Endometrium (tissue), 2 donors: Measurements from ENCODE around the gene SUPT3H.

ENCODE experiments used
- FAIRE-seq: peaks from 2 replicates; lab custom pipeline; 2012; peaks lifted over from hg19 to GRCh38; lab: Jason Lieb, UNC
- donor health status: control.
- donor health status: control.

SUPT3H gene

DNA sequence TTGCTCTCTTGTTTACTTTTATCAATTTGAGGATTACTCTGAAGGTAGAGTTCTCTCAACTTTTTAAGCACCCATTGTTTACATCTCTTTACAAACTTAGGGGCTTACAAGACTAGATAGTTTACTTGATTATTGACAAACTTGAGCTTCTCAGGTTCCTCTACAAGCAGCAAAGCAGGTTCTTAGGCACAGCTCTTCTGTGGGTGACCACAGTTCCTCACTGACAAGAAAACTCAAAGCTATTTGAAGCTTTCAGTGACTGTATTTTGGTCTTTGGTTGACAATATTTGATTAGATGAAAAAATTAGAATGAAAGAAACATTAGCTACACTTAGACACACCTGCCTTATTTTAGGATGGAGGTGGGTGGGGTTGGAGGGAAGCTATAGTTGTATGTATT, 376.9 kb downstream of the SUPT3H start:
- FAIRE-seq, result no peak

GRCh38 chr6:44999066-44999465, 378.7 kb downstream of the SUPT3H start:
- FAIRE-seq, result no peak

- no peak for FAIRE-seq
Observed at GRCh38 chr6:44995486-44996132, 382.1 kb downstream of the SUPT3H start.

- no peak for FAIRE-seq
Observed at GRCh38 chr6:44989391-44989790, 388.3 kb downstream of the SUPT3H start.

DNA sequence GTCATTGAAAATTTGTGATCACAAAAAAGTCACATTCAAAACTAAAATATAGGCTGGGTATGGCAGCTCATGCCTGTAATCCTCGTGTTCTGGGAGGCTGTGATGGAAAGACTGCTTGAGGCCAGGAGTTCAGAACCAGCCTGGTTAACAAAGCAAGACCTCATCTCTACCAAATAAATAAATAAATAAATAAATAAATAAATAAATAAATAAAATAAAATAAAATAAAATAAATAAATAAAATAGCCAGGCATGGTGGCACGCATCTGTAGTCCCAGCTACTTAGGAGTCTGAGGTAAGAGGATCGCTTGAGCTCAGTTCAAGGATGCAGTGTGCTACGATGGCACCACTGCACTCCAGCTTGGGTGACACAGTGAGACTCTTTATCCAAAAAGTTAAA, 392.7 kb downstream of the SUPT3H start:
- no peak for FAIRE-seq

DNA sequence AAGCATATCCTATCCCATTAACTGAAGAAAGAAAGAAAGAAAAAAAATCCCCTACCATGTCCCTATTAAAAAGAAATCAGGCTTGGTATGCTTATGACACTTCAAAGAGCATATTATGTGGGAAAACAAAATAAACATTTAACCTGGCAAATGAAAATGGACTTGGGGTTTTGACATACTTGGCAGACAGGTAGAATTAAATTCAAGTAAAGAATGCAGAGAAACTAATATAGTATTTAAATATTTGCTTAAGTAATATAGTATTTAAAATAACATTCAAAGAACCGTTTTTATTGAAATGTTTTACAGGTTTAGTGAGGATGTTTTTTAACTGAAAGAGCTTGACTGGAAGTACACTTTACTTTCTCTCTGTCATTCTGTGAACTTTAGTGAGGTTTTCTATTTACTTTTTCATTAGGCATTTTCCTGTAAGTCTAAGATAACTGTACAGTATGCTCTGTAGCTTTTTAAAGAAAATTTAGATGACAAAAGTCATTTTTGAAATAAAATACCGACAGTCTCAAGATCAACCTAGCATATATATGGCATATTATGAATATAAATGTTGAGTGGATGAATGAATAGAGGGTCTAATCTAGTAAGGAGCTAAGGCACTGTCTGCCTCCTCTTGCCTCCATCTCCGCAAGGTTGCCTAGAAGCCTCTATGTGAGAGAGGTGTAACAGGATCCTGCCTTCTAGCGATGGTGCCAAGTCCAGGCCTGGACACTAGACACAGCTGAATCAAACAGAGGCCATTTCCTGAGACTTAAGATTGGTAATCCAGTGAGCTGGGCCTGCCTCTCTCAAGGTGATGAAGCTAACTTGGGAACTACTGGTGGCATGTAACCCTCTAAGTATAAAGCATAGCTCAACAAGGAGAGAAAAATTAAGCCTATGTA, 394.0 kb downstream of the SUPT3H start:
- no peak for FAIRE-seq

- FAIRE-seq, result no peak
Observed at GRCh38 chr6:44980841-44981240, 396.9 kb downstream of the SUPT3H start.

DNA sequence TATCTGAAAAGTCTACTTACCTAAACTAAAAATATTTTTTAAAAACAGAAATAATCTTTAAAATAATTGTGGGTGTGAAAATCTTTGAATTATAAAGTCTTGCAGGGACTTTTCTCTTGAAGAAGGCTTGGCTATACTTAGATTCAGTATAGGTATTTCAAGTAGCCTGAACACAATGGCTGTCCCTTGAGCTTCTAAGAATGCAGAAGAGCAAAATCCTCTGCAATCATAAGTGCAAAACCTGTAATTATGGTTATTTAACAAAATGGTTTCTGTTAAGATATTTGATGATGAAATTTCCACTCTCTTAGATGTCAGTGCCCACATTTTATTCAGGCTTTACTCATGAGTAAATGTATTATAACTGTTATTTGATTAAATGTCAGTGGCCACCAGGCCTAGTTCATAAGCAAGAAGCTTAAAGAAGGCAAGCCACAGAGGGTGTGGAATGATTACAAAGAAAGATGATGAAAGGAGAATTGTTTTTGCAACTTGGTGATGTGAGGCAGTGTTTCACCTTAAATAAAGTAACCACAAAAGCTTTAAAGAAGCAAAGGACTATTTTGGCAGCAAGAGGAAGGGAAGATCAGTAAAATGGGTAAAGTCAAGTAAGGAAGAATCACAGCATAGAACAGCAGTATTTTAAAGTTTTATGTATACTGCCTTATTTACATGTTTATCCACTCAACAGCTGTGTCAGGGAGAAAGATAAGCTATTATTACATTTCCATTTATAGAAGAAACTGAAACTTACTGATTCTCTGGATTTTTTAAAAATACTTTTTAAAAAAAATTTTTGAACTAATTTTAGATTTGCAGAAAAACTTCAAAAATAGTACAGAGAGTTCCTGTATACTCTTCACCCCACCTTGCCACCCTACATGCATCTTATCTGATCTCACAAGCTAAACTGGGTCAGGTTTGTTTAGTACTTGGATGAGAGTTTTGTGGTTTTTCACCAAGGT, 400.8 kb downstream of the SUPT3H start:
- FAIRE-seq, result no peak

- no peak for FAIRE-seq
Observed at GRCh38 chr6:44974511-44974910, 403.2 kb downstream of the SUPT3H start.

DNA sequence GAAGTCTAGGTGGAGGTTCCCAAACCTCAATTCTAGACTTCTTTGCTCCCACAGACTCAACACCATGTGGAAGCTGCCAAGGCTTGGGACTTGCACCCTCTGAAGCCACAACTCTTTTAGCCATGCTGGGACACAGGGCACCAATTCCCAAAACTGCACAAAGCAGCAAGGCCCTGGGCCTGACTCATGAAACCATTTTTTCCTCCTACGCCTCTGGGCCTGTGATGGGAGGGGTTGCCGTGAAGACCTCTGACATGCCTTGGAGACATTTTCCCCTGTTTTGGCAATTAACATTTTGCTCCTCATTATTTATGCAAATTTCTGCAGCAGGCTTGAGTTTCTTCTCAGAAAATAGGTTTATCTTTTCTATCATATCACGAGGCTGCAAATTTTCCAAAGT, 405.0 kb downstream of the SUPT3H start:
- no peak for FAIRE-seq

- FAIRE-seq, result peak; percentile 58
Observed at GRCh38 chr6:44969446-44970185, 408.1 kb downstream of the SUPT3H start.

DNA sequence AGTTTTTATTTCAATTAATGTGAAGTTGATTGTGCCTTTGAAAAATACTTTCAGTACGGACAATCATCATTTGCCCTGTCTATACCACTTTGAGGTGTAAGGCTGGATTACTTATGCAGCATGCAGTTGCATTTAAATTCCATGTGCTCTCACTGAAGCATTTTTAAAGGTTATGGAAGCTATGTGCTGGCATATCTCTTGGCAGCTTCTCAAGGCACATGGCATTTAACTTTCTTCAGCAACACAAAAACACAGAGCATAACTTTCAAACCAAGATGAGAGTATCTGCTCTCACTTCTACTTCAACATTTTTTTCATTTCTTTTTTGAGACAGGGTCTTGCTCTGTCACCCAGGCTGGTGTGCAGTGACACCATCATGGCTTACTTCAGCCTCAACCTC, 410.3 kb downstream of the SUPT3H start:
- no peak for FAIRE-seq

DNA sequence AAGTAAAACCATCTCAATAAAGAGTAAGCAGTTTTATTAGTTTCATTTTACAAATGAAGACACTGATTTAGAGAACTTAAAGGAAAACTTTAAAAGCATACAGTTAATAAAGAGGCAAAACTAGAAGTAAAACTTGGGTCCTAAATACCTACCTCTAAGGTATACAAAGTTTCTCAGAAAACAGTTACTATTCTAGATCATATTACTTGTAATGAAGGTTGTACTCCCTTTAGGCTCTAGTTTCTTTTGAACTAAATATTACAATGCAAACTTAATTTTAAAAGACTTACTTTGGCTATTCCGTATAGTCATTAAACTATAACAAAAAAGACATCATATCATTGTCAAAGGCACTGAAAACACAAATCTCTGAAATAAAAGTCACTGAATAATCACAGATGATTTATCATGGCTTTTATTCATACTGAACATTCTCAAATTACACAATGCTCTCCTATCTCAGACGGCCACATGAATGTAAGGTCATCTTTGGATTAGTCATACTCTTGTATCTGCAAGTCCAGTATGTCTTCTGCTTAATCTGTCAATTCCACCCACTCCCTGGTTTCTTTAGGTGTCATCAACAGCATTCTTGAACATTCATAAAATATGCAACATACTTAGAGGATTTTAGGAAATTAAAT, 411.2 kb downstream of the SUPT3H start:
- no peak for FAIRE-seq

DNA sequence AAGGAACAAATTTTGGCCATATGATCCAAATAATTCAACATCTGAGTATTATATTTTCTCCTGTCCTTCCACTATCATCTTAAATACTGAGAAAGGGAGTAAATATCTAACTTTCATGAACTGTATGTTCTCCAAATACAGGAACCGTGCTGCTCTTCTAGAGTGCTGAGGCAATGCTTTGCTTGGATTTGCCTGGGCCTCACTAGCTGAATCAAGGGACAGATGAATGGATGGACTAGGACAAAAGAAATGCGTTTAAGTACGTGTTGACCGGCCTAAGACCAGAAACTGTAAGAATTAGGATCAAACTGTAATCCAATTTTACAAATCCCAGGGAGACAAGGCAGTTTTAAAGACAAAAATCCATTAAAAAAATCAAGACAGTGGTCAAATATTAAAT, 412.0 kb downstream of the SUPT3H start:
- FAIRE-seq, result no peak

- no peak for FAIRE-seq
Observed at GRCh38 chr6:44960898-44961297, 416.8 kb downstream of the SUPT3H start.

GRCh38 chr6:44959651-44960050, 418.1 kb downstream of the SUPT3H start:
- FAIRE-seq, result no peak

DNA sequence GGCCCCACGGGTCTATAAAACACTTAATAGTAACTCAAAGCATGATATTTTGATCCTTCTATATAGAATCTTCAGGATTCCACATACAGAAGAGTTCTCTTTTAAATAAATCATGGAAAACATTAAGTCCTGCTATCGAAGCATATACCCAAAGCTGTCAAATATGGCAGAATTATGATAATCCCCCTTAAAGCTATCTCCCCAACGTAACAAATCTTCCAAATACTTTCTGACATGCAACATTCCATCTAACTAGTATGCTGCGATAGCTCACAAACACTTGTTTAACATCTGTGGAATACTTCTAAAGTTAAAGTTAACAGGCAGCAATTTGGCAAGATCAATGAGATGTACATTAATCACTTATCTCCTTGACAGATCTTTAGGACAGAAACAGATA, 420.6 kb downstream of the SUPT3H start:
- no peak for FAIRE-seq

GRCh38 chr6:44956396-44956795, 421.3 kb downstream of the SUPT3H start:
- FAIRE-seq, result no peak

DNA sequence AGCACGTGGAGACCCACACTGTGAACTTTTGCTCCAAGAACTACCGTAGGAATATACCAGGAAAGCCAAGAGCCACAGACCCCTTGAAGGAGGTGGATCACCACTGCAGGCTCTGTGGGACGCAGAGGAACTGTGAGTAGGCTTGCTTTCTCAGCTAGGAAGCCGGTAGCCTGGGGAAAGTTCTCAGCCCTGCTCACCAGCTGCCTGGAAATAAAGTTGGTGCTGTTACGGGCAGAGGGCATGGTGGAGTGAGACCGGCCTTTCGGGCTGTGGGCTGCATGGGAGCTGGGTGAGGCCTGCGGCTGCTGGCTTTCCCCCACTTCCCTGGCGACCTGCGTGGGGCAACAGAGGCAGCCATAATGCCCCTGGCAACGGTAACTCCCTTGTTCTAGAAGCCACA, 422.6 kb downstream of the SUPT3H start:
- no peak for FAIRE-seq

DNA sequence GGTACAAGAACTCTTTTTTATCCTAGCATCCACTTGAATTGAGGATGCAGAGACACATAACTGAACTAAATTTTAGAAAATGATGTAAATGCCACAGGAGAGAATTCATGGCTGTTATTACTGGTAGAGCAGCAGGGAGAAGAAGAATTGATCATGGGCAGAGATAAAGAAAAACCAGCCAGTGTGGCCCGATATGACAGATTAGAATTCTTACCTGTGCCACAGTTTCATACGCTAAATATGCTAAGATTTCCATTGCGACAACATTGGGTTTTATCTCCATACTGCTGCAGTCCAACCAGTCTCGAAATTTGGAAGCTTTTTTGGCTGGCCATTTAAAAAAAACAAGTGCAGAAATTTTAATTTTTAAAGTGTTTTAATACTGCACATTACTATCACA, 423.5 kb downstream of the SUPT3H start:
- FAIRE-seq, result no peak

DNA sequence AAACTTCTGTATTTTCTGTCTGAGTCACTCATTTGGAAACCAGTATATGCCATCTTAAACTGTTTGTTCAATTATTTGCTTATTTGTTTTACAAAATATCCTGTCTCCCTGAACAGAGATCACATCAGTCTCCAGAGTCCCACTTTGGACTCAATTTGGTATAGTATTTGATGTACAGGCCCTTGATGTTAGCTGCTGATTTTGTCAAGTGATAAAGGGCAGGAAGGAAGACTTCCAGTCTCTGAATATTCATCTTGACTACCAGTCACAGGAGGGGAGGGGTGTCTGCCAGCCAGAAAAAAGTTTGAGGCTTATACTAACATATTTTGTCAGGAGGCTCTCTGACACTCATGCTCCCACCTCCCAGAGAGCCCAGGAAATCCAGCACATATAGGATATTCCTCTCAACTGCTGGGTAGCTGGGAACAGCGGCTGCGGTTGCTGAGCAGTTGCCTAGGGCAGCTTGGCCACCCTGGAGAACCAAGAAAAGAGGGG, 426.4 kb downstream of the SUPT3H start:
- FAIRE-seq, result no peak
